GM12878 (cell line): ENCODE data around the gene RANBP3.

Experiments
- CEBPB ChIP-seq, 2 experiments: fragments of 150-350 bp in 1 of 2; IDR thresholded peaks; 2 replicates each; pipeline ENCODE4 v1.6.1; 2012 to 2014; ENCODE audit warnings: low read depth in 2 of 2, low read length in 2 of 2, borderline replicate concordance in 1 of 2, inconsistent platforms in 1 of 2
- EZH2 ChIP-seq: IDR thresholded peaks from 2 replicates; pipeline ENCODE4 v1.6.1; 2012; ENCODE audit warnings: low read depth, mild to moderate bottlenecking, control low read depth, inconsistent platforms, low read length, borderline replicate concordance; ENCODE audit not compliant: control insufficient read depth
- GABPA ChIP-seq: IDR thresholded peaks from 2 replicates; pipeline ENCODE4 v1.6.1; 2014; ENCODE audit warnings: antibody characterized with exemption, low read depth, mild to moderate bottlenecking, inconsistent platforms
- HDGF ChIP-seq: fragments of 450-650 bp; IDR thresholded peaks from 2 replicates; pipeline ENCODE4 v1.6.1; 2016; ENCODE audit warnings: antibody characterized with exemption
- IRF3 ChIP-seq: fragments of 450-650 bp; IDR thresholded peaks from 2 replicates; pipeline ENCODE4 v1.6.1; 2014; ENCODE audit warnings: mild to moderate bottlenecking
- KDM1A ChIP-seq: fragments of 200-600 bp; sonication (generic); IDR thresholded peaks from 2 replicates; pipeline ENCODE4 v1.6.1; 2016; ENCODE audit warnings: borderline replicate concordance
- MAX ChIP-seq: IDR thresholded peaks from 2 replicates; pipeline ENCODE4 v1.6.1; 2012; ENCODE audit warnings: low read depth, low read length, improper control_type of control experiment
- MEF2A ChIP-seq: IDR thresholded peaks from 2 replicates; pipeline ENCODE4 v1.6.1; 2011; ENCODE audit warnings: low read depth, mild to moderate bottlenecking, low read length, moderate library complexity; ENCODE audit not compliant: insufficient read depth
- NFYA ChIP-seq: IDR thresholded peaks from 2 replicates; pipeline ENCODE4 v1.6.1; 2011; ENCODE audit warnings: low read depth, mild to moderate bottlenecking, low read length, improper control_type of control experiment, borderline replicate concordance
- POLR2AphosphoS5 ChIP-seq: IDR thresholded peaks from 2 replicates; pipeline ENCODE4 v1.6.1; 2011; ENCODE audit warnings: mild to moderate bottlenecking, low read length, inconsistent platforms
- SIN3A ChIP-seq: IDR thresholded peaks from 2 replicates; pipeline ENCODE4 v1.6.1; 2012; ENCODE audit warnings: low read depth, low read length, improper control_type of control experiment
- TAF1 ChIP-seq: IDR thresholded peaks from 2 replicates; pipeline ENCODE4 v1.6.1; 2011; ENCODE audit warnings: mild to moderate bottlenecking, low read depth, low read length, borderline replicate concordance
- ZNF274 ChIP-seq: IDR thresholded peaks from one replicate; pipeline ENCODE4 v1.8.0; 2011; ENCODE audit not compliant: insufficient read length, insufficient read depth

GRCh38 chr19:5910638-5910907 is 67.4 kb downstream of the RANBP3 start:
- TF ChIP-seq MAX (no peak), MEF2A (no peak), HDGF (no peak), IRF3 (no peak), KDM1A (no peak), SIN3A (no peak), NFYA (no peak), POLR2AphosphoS5 (no peak), CEBPB (IDR thresholded peaks at IDR 0.05; ENCODE audit: borderline replicate concordance in 1 of 2, low read depth in 2 of 2, low read length in 2 of 2) (no peak), GABPA (no peak), ZNF274 (no peak), TAF1 (no peak), EZH2 (no peak)
